Mammary epithelial cell (primary cell): Measurements from ENCODE around the gene HHLA2.

Experiments used
- CTCF ChIP-seq, 2 donors: IDR thresholded peaks in 1 of 2; conservative IDR thresholded peaks in 1 of 2; 2 replicates each; pipeline ENCODE4 v1.5.1; 2011 to 2012; ENCODE audit warnings: inconsistent platforms in 2 of 2, low read length in 2 of 2, mild to moderate bottlenecking in 2 of 2, control low read depth in 1 of 2, low read depth in 1 of 2; ENCODE audit not compliant: insufficient read depth in 1 of 2; ENCODE audit errors: extremely low read depth in 1 of 2
- EZH2 ChIP-seq: IDR thresholded peaks from 2 replicates; pipeline ENCODE4 v1.6.1; 2012; ENCODE audit warnings: low read length, inconsistent platforms, borderline replicate concordance

DNA sequence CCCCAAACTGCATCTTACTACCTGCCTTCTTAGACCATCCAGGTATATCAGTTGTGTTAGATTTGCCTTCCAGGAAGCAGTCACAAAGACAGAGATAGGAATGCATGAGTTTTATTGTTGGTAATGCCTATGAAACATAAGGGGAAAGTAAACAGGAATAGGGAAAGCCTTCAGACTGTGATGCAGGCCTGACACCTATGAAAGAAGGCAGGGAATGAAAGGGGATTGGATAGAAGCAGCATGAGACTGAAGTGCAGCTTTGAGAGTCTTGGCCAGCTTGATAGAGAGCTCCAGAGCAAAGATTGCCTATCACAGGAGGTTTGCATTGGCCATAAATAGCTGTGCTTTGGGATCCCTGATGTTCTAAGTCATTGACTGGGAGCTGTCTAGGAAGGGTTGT, 15.9 kb upstream of the HHLA2 start:
- TF ChIP-seq CTCF (conservative IDR thresholded peaks at IDR 0.05 in 1 of 2, IDR thresholded peaks at IDR 0.05 in 1 of 2; ENCODE audit: extremely low read depth in 1 of 2, insufficient read depth in 1 of 2, low read depth in 1 of 2, low read length in 2 of 2) (no peak), EZH2 (no peak)
